Activated CD4-positive, alpha-beta T cell treated with anti-CD3 and anti-CD28 coated beads, Interleukin-2, amount 50 U/mL, for 4 hours (primary cell): ENCODE data around the gene KDM6A.
A peak's percentile ranks its signal among the peaks of the same experiment; 100 is the strongest.
"Not testable (repeated sequence)": the region's sequence is repeated elsewhere in the genome, so short reads cannot be mapped to it uniquely, and the experiment has no call there.

Source experiments
- DNase-seq, 2 experiments: peaks; one replicate each; pipeline ENCODE4 v3.0.0-alpha.2; 2020

The KDM6A gene

GRCh38 chrX:44872821-44873414 is at the start of gene KDM6A:
TSS of gene KDM6A (plus strand) at chrX:44873188. CDS start at chrX:44873552, 364 bp downstream.
- peak; percentile 94 to 95 for DNase-seq

DNA sequence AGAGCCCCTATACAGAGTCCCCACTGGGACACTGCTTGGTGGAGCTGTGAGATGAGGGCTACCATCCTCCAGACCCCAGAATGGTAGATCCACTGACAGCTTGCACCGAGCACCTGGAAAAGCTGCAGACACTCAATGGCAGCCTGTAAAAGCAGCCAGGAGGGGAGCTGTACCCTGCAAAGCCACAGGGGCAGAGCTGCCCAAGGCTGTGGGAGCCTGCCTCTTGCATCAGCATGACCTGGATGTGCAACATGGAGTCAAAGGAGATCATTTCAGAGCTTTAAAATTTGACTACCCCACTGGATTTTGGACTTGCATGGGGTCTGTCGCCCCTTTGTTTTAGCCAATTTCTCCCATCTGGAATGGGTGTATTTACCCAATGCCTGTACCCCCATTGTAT is 49.8 kb upstream of the KDM6A start:
- DNase-seq, result not testable (repeated sequence)

DNA sequence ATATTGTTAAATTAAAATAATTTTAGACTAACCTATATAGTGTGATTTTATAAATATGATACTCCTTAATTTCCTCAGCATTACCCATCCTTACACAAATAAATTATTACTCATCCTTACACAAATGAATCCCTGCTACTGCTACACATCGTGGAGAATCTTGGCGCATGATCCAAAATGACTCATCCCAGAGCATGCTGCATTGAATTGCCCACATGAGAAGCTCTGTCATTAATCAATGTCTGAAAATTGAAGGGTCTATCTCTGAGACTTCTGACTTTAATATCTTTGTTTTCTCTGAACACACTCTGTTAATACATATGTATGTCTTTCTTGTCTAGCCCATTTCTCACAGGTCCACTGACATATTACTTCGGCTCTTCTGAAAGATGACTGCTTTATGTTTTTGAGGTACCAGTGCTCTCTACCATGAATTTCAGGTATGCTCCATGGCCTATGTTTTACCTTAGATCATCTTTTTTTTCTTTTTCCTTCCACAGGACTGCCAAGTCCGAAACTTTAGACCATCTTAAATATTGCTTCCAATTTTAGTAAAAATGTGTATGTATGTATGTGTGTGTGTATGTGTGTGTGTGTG is 44.9 kb upstream of the KDM6A start:
- DNase-seq, result no peak

GRCh38 chrX:44829832-44830231 is 43.2 kb upstream of the KDM6A start:
- no peak for DNase-seq

DNA sequence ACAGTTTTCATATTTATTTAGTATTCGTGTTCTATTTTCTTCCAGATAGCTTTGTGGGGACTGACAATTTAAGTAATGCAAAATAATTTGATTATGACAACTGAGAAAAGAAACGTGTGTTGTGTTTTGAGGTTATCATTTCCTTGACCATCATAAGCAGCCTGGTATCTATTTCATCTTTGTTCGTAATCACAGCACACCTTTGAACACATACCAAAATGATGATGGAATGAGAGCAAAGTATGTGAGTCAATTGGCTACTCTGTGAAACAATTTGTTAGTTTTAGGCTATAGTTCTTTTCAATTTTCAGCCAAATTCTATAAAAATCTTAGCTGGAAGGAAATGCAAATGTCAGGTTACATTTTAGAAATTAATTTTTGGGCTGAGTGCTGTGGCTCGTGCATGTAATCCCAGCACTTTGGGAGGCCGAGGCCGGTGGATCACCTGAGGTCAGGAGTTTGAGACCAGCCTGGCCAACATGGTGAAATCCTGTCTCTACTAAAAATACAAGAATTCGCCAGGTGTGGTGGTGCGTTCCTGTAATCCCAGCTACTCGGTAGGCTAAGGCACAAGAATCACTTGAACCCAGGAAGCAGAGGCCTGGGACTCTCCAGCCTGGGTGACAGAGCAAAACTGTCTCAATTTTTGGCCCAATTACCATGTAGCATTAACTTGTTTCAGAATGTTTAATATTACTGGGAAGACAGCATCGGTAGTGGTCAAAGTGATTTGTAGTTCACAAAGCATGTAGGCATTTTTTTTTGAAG is 30.3 kb upstream of the KDM6A start:
- DNase-seq, result no peak

DNA sequence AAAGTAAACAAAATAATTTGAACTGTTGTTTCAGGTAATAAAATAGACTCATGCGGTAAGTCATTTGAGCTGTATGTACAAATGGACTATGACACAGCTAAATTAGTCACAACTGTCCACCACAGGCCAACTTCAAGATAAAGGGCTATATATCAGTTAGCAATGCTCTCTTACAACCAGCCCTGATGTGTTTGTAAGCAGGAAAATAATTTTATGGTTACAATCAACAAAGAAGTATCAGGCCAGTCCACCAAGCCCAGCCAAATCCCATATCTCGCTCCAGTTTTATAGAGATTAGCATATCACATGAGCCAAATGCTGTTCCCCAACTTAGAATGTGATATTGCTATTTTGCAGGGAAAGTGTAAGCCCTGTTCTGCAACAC is 29.7 kb upstream of the KDM6A start:
- DNase-seq, result no peak

DNA sequence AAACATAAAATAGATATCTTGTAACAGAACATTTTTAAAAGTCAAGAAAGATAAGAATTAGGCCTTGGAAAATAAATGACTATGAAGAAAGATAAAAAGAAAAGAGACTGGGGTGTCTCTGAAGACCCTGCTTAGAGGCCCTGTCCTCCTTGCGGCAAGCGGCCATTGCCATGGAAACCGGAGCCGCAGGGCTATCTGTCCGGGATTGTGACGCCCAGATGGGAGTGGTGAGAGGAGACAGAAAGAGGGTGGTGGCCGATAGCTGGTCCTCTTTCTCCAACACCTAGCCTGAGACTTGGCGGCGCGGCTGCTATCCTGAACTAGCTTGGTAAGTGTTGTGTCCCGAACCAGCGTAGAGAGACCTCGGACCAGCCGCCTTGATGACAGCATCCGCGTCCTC is 29.2 kb upstream of the KDM6A start, which contains the start of gene DUSP21:
Gene DUSP21 (plus strand): TSS at position 269 of the 400 bp plus-strand sequence. CDS start 112 bp downstream, at position 381.
- DNase-seq, result no peak

DNA sequence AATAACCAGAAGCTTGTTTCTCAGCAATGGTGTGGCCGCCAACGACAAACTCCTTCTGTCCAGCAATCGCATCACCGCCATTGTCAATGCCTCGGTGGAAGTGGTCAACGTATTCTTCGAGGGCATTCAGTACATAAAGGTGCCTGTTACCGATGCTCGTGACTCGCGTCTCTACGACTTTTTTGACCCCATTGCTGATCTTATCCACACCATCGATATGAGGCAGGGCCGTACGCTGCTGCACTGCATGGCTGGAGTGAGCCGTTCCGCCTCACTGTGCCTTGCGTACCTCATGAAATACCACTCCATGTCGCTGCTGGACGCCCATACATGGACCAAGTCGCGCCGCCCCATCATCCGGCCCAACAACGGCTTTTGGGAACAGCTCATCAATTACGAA is 28.8 kb upstream of the KDM6A start:
- DNase-seq, result no peak

DNA sequence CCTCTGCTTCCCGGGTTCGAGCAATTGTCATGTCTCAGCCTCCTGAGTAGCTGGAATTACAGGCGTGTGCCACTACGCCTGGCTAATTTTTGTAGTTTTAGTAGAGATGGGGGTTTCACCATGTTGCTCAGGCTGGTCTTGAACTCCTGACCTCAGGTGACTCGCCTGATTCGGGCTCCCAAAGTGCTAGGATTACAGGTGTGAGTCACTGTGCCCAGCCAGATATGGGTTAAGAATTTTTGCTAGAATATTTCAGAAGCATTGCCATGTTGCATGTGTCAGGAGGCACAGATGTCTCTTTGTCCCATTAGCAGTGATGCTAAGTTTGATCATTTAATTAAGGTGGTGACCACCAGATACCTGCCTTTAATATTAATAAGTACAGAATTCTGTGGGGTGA is 22.1 kb upstream of the KDM6A start:
- DNase-seq, result not testable (repeated sequence)

- no peak for DNase-seq
Measured at GRCh38 chrX:44871114-44871645, 1.8 kb upstream of the KDM6A start.

DNA sequence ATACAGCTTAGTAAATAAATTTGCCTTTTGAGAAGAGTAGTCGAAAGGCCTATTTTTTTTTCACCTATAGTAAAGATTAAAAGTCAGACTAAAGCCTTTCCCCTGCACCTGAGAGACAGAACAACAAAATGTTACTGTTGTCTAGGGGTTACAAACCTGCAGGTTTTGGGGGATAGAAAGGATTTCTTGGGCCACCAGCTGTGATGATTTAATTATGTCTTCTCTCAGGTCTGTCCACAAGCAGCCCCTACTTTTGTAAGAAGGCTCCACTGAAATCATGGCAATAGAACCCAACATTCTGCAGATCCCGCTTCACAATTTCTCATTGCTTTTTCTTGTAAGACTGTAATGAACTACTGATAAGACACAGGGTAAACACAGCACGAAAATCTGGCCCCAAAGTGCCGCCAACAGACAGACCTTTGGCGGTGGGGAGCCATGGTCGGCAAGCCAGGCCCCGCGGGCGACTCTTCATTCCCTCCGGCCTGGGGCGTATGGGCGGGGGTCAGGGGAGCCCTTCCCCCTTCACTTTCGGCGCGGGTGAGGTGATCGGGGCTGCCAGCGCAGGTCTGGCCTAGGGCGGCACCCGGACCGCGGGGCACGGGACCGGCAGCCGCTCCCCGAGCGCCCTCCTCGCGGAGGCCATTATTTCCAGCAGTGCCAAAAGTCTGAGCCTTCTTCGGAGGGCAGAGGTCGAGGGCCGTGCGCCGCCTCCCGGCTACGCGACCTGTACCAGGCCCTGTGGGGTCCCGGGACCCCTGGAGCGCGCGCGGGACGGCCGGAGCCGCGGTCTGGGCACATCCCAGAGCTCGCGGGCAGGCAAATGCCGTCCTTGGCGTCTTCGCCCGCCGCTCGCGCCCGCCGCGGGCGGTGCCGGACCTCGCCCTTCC is 812 bp upstream of the KDM6A start:
- peak in 1 of 2 experiments; percentile 6 for DNase-seq

- DNase-seq, result peak; percentile 24 to 29
Measured at GRCh38 chrX:44873415-44874276, 658 bp downstream of the KDM6A start.

GRCh38 chrX:44874420-44875184 is 1.6 kb downstream of the KDM6A start:
- peak; percentile 34 to 45 for DNase-seq

- DNase-seq, result no peak
Measured at GRCh38 chrX:44875185-44875489, 2.1 kb downstream of the KDM6A start.

GRCh38 chrX:44876086-44876485 is 3.1 kb downstream of the KDM6A start:
- DNase-seq, result no peak

DNA sequence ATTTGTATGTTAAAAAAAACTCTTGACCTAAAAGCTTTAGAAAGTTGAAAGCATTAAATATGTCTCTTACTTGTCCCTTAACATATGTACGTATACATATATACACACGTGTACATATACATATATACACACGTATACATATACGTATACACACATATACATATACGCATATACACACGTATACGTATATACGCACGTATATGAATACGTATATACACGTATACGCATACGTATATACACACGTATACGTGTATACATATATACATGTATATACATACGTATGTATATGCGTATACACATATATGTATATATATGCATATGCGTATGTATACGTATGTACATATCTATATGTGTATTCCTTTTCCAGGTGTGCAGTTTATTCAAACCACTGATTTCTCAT is 3.8 kb downstream of the KDM6A start:
- DNase-seq, result no peak

GRCh38 chrX:44878780-44879179 is 5.8 kb downstream of the KDM6A start:
- no peak for DNase-seq

DNA sequence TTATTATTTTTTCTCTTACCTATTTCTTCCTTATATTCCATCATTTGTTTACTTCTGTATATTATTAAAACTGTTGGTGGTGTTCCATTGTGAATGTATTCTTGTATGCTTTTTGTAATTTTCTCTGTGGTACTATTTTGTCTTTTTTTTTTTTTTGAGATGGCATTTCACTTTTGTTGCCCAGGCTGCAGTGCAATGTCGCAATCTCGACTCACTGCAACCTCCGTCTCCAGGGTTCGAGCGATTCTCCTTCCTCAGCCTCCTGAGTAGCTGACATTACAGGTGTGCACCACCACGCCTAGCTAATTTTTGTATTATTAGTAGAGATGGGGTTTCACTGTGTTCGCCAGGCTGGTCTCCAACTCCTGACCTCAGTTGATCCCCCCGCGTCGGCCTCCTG is 8.6 kb downstream of the KDM6A start:
- DNase-seq, result no peak

DNA sequence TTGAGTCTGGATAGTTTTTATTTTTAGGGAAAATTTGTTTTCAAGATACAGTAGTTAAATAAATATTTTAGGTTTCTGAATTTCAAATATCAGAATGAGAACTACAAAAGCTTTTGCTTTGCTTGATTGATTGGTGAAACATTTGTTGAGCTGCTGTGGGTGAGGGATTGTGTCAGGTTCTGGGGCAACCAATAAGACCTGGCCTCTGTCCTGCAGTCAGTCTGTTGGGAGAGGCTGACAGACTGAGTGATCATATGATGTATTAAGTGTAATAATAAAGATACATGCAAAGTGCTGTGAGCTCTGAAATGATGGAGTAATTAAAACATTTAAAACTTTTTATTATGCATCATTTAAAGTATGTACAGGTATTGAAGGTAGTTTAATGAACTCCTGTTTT is 9.6 kb downstream of the KDM6A start:
- no peak for DNase-seq

DNA sequence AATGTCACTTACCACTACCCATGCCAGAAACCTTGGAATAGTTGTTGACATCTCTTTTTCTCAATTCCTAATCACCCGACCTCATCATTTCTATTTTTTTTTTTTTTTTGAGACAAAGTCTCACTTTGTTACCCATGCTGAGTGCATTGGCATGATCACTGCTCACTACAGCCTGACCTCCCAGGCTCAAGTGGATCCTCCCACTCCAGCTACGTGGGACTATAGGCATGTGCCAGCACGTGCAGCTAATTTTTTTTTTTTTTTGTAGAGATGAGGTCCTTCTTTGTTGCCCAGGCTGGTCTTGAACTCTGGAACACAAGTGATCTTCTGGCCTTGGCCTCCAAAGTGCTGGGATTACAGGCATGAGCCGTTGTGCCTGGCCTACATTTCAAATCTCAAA is 12.0 kb downstream of the KDM6A start:
- no peak for DNase-seq

DNA sequence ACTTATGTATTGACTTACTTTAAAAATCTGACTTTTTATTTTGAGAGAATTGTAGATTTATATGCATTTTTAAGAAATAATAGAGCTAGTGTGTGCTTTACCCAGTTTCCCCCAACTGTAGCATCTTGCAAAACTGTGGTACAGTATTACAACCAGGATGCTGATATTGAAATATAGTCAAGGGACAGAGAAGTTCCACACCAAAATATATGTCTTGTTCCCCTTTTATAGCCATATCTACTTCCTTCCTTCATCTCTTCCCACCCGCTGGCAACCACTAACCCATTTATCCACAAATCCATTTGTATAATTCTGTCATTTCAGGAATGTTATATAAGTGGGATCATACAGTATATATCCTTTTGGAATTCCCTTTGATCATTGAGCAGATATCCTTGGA is 16.8 kb downstream of the KDM6A start:
- no peak for DNase-seq
